HepG2 (cell line): ENCODE results near the gene ENTREP3. TPM values are rescaled to one million over a fixed set of nuclear protein-coding genes. Genes with fewer than 3 reads are reported as not detected.

Experiments used
- ESRRA ChIP-seq: sonication (generic); formaldehyde crosslinking; IDR thresholded peaks from 2 replicates; pipeline ENCODE4 v1.5.1; 2020; ENCODE audit warnings: mild to moderate bottlenecking, low read depth, missing genetic modification reagents
- HNF4A ChIP-seq: sonication (generic); formaldehyde crosslinking; IDR thresholded peaks from 2 replicates; pipeline ENCODE4 v1.4.0; 2020; ENCODE audit warnings: missing genetic modification reagents
- PHF20 ChIP-seq: sonication (generic); formaldehyde crosslinking; IDR thresholded peaks from 2 replicates; pipeline ENCODE4 v1.5.0; 2020; ENCODE audit warnings: mild to moderate bottlenecking, missing genetic modification reagents
- SIX4 ChIP-seq: sonication (generic); formaldehyde crosslinking; IDR thresholded peaks from 2 replicates; pipeline ENCODE4 v1.4.0; 2020; ENCODE audit warnings: missing genetic modification reagents
- SOX6 ChIP-seq, 2 experiments: fragments of 450-650 bp in 1 of 2; sonication (generic) in 1 of 2; formaldehyde crosslinking in 1 of 2; IDR thresholded peaks; 2 replicates each; pipeline versions ENCODE4 v1.4.0 to v1.6.1; 2017 to 2020; ENCODE audit warnings: antibody characterized with exemption in 1 of 2, mild to moderate bottlenecking in 1 of 2, missing genetic modification reagents in 1 of 2
- STAG1 ChIP-seq: sonication (generic); formaldehyde crosslinking; IDR thresholded peaks from 2 replicates; pipeline ENCODE4 v1.4.0; 2020; ENCODE audit warnings: missing genetic modification reagents
- TAF15 ChIP-seq: fragments of 200-400 bp; formaldehyde crosslinking; IDR thresholded peaks from one replicate; pipeline ENCODE4 v1.6.1; 2018; ENCODE audit warnings: mild to moderate bottlenecking, low read depth, low read length; ENCODE audit not compliant: poor library complexity, severe bottlenecking
- TOPORS ChIP-seq: sonication (generic); formaldehyde crosslinking; IDR thresholded peaks from 2 replicates; pipeline ENCODE4 v1.8.0; 2023; ENCODE audit warnings: mild to moderate bottlenecking, missing genetic modification reagents
- U2AF2 ChIP-seq: fragments of 200-400 bp; formaldehyde crosslinking; IDR thresholded peaks from 2 replicates; pipeline ENCODE4 v1.6.1; 2017; ENCODE audit warnings: low read depth, mild to moderate bottlenecking, low read length
- ZNF274 ChIP-seq: sonication (generic); formaldehyde crosslinking; IDR thresholded peaks from 2 replicates; pipeline ENCODE4 v1.5.1; 2020; ENCODE audit warnings: mild to moderate bottlenecking, missing genetic modification reagents
- polyA plus RNA-seq, 8 experiments: library from polyadenylated mRNA; depleted of rRNA in 3 of 8; stranded (reverse) in 7 of 8; unstranded in 1 of 8; fragments of >200 nt; fragmentation: Illumina TruSeq in 4 of 8; extraction: Trizol in 4 of 8; gene quantifications; 2 replicates each; pipeline versions ENCODE4 v1.2.1 to v1.2.3, GENCODE V29; 2011 to 2016; ENCODE audit warnings: low read depth in 4 of 8, missing spikeins in 1 of 8, mixed read lengths in 1 of 8; ENCODE audit not compliant: insufficient read depth in 1 of 8
- total RNA-seq, 5 experiments: library from RNA; depleted of rRNA; stranded (reverse); fragments of >200 nt; fragmentation: Illumina TruSeq; extraction: Trizol; gene quantifications; 2 replicates each; pipeline ENCODE4 v1.2.3, GENCODE V29; 2016; ENCODE audit warnings: low read depth in 1 of 5
- TF ChIP-seq, protein P1 (sequence below), 2 experiments: IDR thresholded peaks; 2 replicates each; pipeline ENCODE4 v1.6.1; 2011 to 2012; ENCODE audit warnings: low read length in 2 of 2, borderline replicate concordance in 1 of 2, low read depth in 1 of 2, mild to moderate bottlenecking in 1 of 2, moderate library complexity in 1 of 2
- TF ChIP-seq, protein P2 (sequence below): sonication (generic); formaldehyde crosslinking; conservative IDR thresholded peaks from 2 replicates; pipeline ENCODE4 v1.4.0; 2020; ENCODE audit warnings: missing genetic modification reagents
- TF ChIP-seq, protein P3 (sequence below): sonication (generic); formaldehyde crosslinking; IDR thresholded peaks from 2 replicates; pipeline ENCODE4; 2020; ENCODE audit warnings: missing genetic modification reagents, mild to moderate bottlenecking, borderline replicate concordance
- TF ChIP-seq, protein P4 (sequence below): sonication (generic); formaldehyde crosslinking; IDR thresholded peaks from 2 replicates; pipeline ENCODE4 v1.5.1; 2020; ENCODE audit warnings: mild to moderate bottlenecking, missing genetic modification reagents, moderate library complexity
- TF ChIP-seq, protein P5 (sequence below): sonication (generic); formaldehyde crosslinking; IDR thresholded peaks from 2 replicates; pipeline ENCODE4 v1.8.1; 2022; ENCODE audit warnings: mild to moderate bottlenecking, missing genetic modification reagents

Gene ENTREP3
- total and polyA plus RNA-seq, 2 of the 13 experiments (the other 11 are each of a cell fraction or from before 2014, with no cell fraction given), result 4.1 to 9.9 TPM

DNA sequence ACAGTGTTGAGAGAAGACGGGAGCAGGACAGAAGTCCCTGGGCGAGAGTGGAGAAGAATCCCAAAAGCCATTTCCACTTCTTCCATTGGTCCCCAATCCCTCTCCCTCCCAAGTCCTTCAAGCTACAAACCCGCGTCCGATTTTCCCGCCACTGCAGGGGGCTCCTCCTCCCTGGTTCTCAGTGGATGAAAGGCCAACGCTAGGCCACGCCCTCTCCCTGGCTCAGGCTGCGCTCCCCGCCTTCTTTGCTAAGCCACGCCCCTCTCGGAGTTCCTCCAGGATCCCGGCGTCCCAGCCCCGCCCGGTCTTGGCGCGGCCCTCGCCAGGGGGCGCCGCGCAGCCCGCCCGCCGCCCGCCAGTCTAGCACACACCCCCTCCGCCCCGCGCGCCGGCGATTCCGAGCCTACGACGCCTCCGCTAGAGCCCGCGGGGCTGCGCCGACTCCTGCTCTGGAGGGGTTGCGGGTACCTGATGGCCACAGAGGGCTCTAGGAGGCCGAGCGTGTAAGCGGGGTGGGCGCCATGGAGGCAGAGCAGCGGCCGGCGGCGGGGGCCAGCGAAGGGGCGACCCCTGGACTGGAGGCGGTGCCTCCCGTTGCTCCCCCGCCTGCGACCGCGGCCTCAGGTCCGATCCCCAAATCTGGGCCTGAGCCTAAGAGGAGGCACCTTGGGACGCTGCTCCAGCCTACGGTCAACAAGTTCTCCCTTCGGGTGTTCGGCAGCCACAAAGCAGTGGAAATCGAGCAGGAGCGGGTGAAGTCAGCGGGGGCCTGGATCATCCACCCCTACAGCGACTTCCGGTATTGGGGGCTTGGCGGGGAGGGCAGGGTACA is 22.0 kb upstream of the ENTREP3 start, which contains the start of gene HCN3 (continued):
- TF ChIP-seq, protein P1, sequence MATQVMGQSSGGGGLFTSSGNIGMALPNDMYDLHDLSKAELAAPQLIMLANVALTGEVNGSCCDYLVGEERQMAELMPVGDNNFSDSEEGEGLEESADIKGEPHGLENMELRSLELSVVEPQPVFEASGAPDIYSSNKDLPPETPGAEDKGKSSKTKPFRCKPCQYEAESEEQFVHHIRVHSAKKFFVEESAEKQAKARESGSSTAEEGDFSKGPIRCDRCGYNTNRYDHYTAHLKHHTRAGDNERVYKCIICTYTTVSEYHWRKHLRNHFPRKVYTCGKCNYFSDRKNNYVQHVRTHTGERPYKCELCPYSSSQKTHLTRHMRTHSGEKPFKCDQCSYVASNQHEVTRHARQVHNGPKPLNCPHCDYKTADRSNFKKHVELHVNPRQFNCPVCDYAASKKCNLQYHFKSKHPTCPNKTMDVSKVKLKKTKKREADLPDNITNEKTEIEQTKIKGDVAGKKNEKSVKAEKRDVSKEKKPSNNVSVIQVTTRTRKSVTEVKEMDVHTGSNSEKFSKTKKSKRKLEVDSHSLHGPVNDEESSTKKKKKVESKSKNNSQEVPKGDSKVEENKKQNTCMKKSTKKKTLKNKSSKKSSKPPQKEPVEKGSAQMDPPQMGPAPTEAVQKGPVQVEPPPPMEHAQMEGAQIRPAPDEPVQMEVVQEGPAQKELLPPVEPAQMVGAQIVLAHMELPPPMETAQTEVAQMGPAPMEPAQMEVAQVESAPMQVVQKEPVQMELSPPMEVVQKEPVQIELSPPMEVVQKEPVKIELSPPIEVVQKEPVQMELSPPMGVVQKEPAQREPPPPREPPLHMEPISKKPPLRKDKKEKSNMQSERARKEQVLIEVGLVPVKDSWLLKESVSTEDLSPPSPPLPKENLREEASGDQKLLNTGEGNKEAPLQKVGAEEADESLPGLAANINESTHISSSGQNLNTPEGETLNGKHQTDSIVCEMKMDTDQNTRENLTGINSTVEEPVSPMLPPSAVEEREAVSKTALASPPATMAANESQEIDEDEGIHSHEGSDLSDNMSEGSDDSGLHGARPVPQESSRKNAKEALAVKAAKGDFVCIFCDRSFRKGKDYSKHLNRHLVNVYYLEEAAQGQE (IDR thresholded peaks at IDR 0.05; ENCODE audit: borderline replicate concordance in 1 of 2, low read depth in 1 of 2, low read length in 2 of 2), result peak in 1 of 2 experiments; percentile 25; a peak in 3 of 4 replicates
- TF ChIP-seq TOPORS (no peak; the same call in 1 of the 2 replicates), HNF4A (CRISPR knock-in tag) (0 out of 2 replicates have a peak, but pooled peaks have one; percentile 2), ESRRA (CRISPR knock-in tag) (no peak; the same call in 1 of the 2 replicates), TAF15 (peak; percentile 35), ZNF274 (CRISPR knock-in tag) (0 out of 2 replicates have a peak, but pooled peaks have one; percentile 52), SOX6 (IDR thresholded peaks at IDR 0.05) (no peak), SOX6 (CRISPR knock-in tag; IDR thresholded peaks at IDR 0.05) (0 out of 2 replicates have a peak, but pooled peaks have one; percentile 42), SIX4 (CRISPR knock-in tag) (no peak), STAG1 (CRISPR knock-in tag) (peak; percentile 68), PHF20 (CRISPR knock-in tag) (peak; percentile 61), U2AF2 (no peak)
- TF ChIP-seq, protein P2, sequence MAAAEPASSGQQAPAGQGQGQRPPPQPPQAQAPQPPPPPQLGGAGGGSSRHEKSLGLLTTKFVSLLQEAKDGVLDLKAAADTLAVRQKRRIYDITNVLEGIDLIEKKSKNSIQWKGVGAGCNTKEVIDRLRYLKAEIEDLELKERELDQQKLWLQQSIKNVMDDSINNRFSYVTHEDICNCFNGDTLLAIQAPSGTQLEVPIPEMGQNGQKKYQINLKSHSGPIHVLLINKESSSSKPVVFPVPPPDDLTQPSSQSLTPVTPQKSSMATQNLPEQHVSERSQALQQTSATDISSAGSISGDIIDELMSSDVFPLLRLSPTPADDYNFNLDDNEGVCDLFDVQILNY, result peak; percentile 93
- TF ChIP-seq, protein P3, sequence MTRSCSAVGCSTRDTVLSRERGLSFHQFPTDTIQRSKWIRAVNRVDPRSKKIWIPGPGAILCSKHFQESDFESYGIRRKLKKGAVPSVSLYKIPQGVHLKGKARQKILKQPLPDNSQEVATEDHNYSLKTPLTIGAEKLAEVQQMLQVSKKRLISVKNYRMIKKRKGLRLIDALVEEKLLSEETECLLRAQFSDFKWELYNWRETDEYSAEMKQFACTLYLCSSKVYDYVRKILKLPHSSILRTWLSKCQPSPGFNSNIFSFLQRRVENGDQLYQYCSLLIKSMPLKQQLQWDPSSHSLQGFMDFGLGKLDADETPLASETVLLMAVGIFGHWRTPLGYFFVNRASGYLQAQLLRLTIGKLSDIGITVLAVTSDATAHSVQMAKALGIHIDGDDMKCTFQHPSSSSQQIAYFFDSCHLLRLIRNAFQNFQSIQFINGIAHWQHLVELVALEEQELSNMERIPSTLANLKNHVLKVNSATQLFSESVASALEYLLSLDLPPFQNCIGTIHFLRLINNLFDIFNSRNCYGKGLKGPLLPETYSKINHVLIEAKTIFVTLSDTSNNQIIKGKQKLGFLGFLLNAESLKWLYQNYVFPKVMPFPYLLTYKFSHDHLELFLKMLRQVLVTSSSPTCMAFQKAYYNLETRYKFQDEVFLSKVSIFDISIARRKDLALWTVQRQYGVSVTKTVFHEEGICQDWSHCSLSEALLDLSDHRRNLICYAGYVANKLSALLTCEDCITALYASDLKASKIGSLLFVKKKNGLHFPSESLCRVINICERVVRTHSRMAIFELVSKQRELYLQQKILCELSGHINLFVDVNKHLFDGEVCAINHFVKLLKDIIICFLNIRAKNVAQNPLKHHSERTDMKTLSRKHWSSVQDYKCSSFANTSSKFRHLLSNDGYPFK (CRISPR knock-in tag), result no peak
- TF ChIP-seq, protein P4, sequence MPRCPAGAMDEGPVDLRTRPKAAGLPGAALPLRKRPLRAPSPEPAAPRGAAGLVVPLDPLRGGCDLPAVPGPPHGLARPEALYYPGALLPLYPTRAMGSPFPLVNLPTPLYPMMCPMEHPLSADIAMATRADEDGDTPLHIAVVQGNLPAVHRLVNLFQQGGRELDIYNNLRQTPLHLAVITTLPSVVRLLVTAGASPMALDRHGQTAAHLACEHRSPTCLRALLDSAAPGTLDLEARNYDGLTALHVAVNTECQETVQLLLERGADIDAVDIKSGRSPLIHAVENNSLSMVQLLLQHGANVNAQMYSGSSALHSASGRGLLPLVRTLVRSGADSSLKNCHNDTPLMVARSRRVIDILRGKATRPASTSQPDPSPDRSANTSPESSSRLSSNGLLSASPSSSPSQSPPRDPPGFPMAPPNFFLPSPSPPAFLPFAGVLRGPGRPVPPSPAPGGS (CRISPR knock-in tag), result peak; percentile 79
- TF ChIP-seq, protein P5, sequence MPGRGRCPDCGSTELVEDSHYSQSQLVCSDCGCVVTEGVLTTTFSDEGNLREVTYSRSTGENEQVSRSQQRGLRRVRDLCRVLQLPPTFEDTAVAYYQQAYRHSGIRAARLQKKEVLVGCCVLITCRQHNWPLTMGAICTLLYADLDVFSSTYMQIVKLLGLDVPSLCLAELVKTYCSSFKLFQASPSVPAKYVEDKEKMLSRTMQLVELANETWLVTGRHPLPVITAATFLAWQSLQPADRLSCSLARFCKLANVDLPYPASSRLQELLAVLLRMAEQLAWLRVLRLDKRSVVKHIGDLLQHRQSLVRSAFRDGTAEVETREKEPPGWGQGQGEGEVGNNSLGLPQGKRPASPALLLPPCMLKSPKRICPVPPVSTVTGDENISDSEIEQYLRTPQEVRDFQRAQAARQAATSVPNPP, result peak; percentile 62; the same call in 1 of the 2 replicates
